Measurements from ENCODE around the gene BICDL1.

DNA sequence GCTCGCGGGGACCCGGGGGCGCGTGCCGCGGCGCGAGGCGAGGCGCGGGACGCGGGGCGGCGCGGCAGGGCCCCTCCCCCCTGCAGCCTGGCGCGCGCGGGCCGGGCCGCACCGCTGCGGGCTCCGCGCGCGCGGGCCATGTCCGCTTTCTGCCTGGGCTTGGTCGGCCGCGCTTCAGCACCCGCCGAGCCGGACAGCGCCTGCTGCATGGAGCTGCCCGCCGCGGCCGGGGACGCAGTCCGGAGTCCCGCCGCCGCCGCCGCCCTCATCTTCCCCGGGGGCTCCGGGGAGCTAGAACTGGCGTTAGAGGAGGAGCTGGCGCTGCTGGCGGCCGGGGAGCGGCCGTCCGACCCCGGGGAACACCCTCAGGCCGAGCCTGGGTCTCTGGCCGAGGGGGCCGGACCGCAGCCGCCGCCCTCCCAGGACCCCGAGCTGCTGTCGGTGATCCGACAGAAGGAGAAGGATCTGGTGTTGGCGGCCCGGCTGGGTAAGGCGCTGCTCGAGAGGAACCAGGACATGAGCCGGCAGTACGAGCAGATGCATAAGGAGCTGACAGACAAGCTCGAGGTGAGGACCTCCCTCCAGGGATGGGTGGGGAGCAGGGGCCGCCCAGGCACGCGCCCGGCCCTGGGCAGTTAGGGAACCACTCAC lies 820 bp downstream of the BICDL1 start:
- TF ChIP-seq, protein P1, sequence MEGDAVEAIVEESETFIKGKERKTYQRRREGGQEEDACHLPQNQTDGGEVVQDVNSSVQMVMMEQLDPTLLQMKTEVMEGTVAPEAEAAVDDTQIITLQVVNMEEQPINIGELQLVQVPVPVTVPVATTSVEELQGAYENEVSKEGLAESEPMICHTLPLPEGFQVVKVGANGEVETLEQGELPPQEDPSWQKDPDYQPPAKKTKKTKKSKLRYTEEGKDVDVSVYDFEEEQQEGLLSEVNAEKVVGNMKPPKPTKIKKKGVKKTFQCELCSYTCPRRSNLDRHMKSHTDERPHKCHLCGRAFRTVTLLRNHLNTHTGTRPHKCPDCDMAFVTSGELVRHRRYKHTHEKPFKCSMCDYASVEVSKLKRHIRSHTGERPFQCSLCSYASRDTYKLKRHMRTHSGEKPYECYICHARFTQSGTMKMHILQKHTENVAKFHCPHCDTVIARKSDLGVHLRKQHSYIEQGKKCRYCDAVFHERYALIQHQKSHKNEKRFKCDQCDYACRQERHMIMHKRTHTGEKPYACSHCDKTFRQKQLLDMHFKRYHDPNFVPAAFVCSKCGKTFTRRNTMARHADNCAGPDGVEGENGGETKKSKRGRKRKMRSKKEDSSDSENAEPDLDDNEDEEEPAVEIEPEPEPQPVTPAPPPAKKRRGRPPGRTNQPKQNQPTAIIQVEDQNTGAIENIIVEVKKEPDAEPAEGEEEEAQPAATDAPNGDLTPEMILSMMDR (conservative IDR thresholded peaks at IDR 0.05), result no peak
- TF ChIP-seq EZH2 (IDR thresholded peaks at IDR 0.05; ENCODE audit: low read depth), result no peak

Measured in PC-9 (cell line).